Kidney (tissue), 14 donors: Measurements from ENCODE around the gene METTL9. TPM values are rescaled to one million over a fixed set of nuclear protein-coding genes. Genes with fewer than 3 reads are reported as not detected.

Source experiments
- DNase-seq, 5 donors: peaks; one replicate each; pipeline ENCODE4 v3.0.0-alpha.2; 2013 to 2020
- FAIRE-seq: peaks from 2 replicates; lab custom pipeline; 2012; peaks lifted over from hg19 to GRCh38; lab: Jason Lieb, UNC
- H3K27ac ChIP-seq, 2 donors: one replicate each; pipeline ENCODE4 v1.7.0; 2013; ENCODE audit warnings: low read depth in 2 of 2, low read length in 2 of 2, inconsistent platforms in 1 of 2
- H3K27me3 ChIP-seq: one replicate; pipeline ENCODE4 v1.7.1; 2013; ENCODE audit warnings: low read length, inconsistent platforms; ENCODE audit not compliant: control insufficient read depth, insufficient read depth
- H3K36me3 ChIP-seq, 3 donors: one replicate each; pipeline versions ENCODE4 v1.7.0 to v1.7.1; 2013; ENCODE audit warnings: low read length in 3 of 3, control low read depth in 1 of 3, inconsistent platforms in 1 of 3; ENCODE audit not compliant: insufficient read depth in 3 of 3, control insufficient read depth in 2 of 3
- H3K4me1 ChIP-seq, 3 donors: one replicate each; pipeline versions ENCODE4 v1.7.0 to v1.7.1; 2013; ENCODE audit warnings: low read length in 3 of 3, inconsistent platforms in 1 of 3, low read depth in 1 of 3; ENCODE audit not compliant: control insufficient read depth in 2 of 3, insufficient read depth in 2 of 3
- H3K4me3 ChIP-seq, 3 donors: one replicate each; pipeline versions ENCODE4 v1.7.0 to v1.8.1; 2013; ENCODE audit warnings: low read length in 3 of 3, control low read depth in 1 of 3, inconsistent platforms in 1 of 3
- H3K9ac ChIP-seq, 3 donors: one replicate each; pipeline versions ENCODE4 v1.7.0 to v1.7.1; 2013; ENCODE audit warnings: low read length in 3 of 3, control low read depth in 1 of 3, inconsistent platforms in 1 of 3
- H3K9me3 ChIP-seq, 3 donors: one replicate each; pipeline versions ENCODE4 v1.7.0 to v1.7.1; 2013; ENCODE audit warnings: low read length in 3 of 3, control low read depth in 1 of 3, inconsistent platforms in 1 of 3; ENCODE audit not compliant: control insufficient read depth in 2 of 3, insufficient read depth in 1 of 3
- CTCF ChIP-seq: IDR thresholded peaks from 3 replicates; pipeline ENCODE4 v1.5.1; 2012; ENCODE audit warnings: mild to moderate bottlenecking, moderate library complexity, borderline replicate concordance; ENCODE audit not compliant: insufficient read depth; ENCODE audit errors: extremely low read depth
- intact Hi-C: fragments of 100-400 bp; cut with DNase I; formaldehyde crosslinking; loops from one replicate; pipeline ENCODE4 v1.11.1; 2022
- polyA plus RNA-seq: library from polyadenylated mRNA; stranded (reverse); fragments of 350-450 nt; fragmentation: Illumina TruSeq; extraction: RNeasy Lipid Tissue Mini Kit (QIAGEN cat#74804); gene quantifications from one replicate; pipeline ENCODE4 v1.2.3, GENCODE V29; 2014; ENCODE audit warnings: low read depth, low replicate concordance; ENCODE audit not compliant: insufficient read depth
- total RNA-seq: library from RNA; stranded (reverse); fragmentation: NEBNext Ultra II Directional; extraction: Animal tissue kit (Norgen Biotek cat#: 25700); gene quantifications from one replicate; pipeline ENCODE4 v1.2.1, GENCODE V29; 2021
- donor health status: control.
- donor health status: control.
- donor health status: control.
- donor health status: control.
- donor health status: control.
- donor health status: DM: yes; HTN: yes; CAD: no.
- donor health status: Normal renal cell carcinoma (clear cell type).

METTL9 gene
- total and polyA plus RNA-seq, 2 donors from 2014 or later = 129 to 193 TPM

DNA sequence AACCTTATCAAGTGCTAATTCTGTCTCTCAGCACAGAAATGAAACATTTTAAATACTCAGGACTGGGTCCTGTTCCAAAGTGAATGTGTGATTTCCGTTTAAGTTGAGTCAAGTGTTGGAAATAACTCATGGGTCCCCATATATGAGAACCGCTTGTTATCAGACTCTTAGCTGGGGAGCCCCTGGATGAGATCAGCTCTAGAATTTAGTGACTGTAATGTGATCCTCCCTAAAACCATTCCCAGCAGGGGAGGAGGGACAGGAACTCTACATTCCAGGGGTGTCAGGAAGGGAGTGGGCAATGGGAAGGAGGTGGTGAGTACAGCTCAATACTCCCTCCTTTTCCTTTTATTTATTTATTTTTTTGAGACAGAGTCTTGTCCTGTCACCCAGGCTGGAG, 101.9 kb downstream of the METTL9 start:
- DNase-seq (no peak), FAIRE-seq (no peak)
- Histone ChIP-seq H3K27ac (no peak overlapping the region), H3K27me3 (no peaks in the 10 kb centered on the region), H3K9me3 (no peaks in the 10 kb centered on the region), H3K9ac (no peak overlapping the region), H3K4me1 (no peaks in the 10 kb centered on the region), H3K36me3 (no peaks in the 10 kb centered on the region), H3K4me3 (no peak overlapping the region)
- TF ChIP-seq CTCF = no peak
- intact Hi-C loops = no loop called here

- no peak overlapping the region for H3K27ac ChIP-seq
- H3K4me3 ChIP-seq = no peak overlapping the region
- H3K9ac ChIP-seq = no peak overlapping the region
- FAIRE-seq = no peak
- no peaks in the 10 kb centered on the region for H3K36me3 ChIP-seq
- no peaks in the 10 kb centered on the region for H3K4me1 ChIP-seq
- no peaks in the 10 kb centered on the region for H3K9me3 ChIP-seq
- no peaks in the 10 kb centered on the region for H3K27me3 ChIP-seq
- intact Hi-C loops = no loop called here
- no peak for TF ChIP-seq CTCF
- DNase-seq = no peak
Observed at GRCh38 chr16:21702276-21702675, 102.9 kb downstream of the METTL9 start.

- no peaks in the 10 kb centered on the region for H3K9me3 ChIP-seq
- no peaks in the 10 kb centered on the region for H3K36me3 ChIP-seq
- intact Hi-C loops = no loop called here
- DNase-seq = no peak
- H3K27ac ChIP-seq = no peak overlapping the region
- no peak for TF ChIP-seq CTCF
- H3K9ac ChIP-seq = no peak overlapping the region
- H3K27me3 ChIP-seq = no peaks in the 10 kb centered on the region
- H3K4me1 ChIP-seq = no peaks in the 10 kb centered on the region
- H3K4me3 ChIP-seq = no peak overlapping the region
- no peak for FAIRE-seq
Observed at GRCh38 chr16:21703156-21703555, 103.8 kb downstream of the METTL9 start.

GRCh38 chr16:21703589-21704174, 104.3 kb downstream of the METTL9 start:
- no peak for FAIRE-seq
- no peak for TF ChIP-seq CTCF
- Histone ChIP-seq H3K9me3 (no peaks in the 10 kb centered on the region), H3K4me3 (no peak overlapping the region), H3K4me1 (no peaks in the 10 kb centered on the region), H3K9ac (no peak overlapping the region), H3K27me3 (no peaks in the 10 kb centered on the region), H3K27ac (no peak overlapping the region), H3K36me3 (no peaks in the 10 kb centered on the region)
- intact Hi-C loops = no loop called here
- no peak for DNase-seq
